HCT116 (cell line): ENCODE data around the gene DLG2. TPM values are rescaled to one million over a fixed set of nuclear protein-coding genes. Genes with fewer than 3 reads are reported as not detected.

Source experiments
- ATAC-seq: fragments of 200-7000 bp; cut with Tn5 transposase; 2 replicates; pipeline ENCODE4 v1.9.1; 2020; ENCODE audit warnings: mild to moderate bottlenecking, moderate library complexity
- BruUV-seq: library from RNA; stranded (reverse); fragments of 400-500 nt; replicated peaks from 2 replicates; lab custom pipeline; 2021; lab: Mats Ljungman, UMichigan
- CTCF ChIA-PET: fragments of 300-600 bp; sonication (Branson Sonifier 250); formaldehyde crosslinking; loops from one replicate; lab custom pipeline; 2021; ENCODE audit warnings: antibody characterized with exemption; lab: Charles Lee
- POLR2A ChIA-PET: fragments of 300-600, 350-600 bp; sonication (Branson Sonifier 250); formaldehyde crosslinking; loops from one replicate; lab custom pipeline; 2021; ENCODE audit warnings: antibody characterized with exemption; lab: Charles Lee
- RAD21 ChIA-PET, 2 experiments: fragments of 300-600 bp; sonication (Branson Sonifier 250); formaldehyde crosslinking; loops; one replicate each; lab custom pipeline; 2023; ENCODE audit warnings: low total read pairs in 2 of 2; ENCODE audit not compliant: uncharacterized antibody in 2 of 2, unreplicated experiment in 2 of 2, low non-redundant PET in 1 of 2; lab: Charles Lee
- DNase-seq: peaks from one replicate; pipeline ENCODE4 v3.0.0-alpha.2; 2010; ENCODE audit warnings: low read depth, low spot score
- H2AFZ ChIP-seq: fragments of 200-600 bp; shearing (Covaris generic), sonication (generic); 2 replicates; pipeline ENCODE4 v1.6.1; 2017; ENCODE audit warnings: low read depth, mixed run types, mixed read lengths, antibody characterized with exemption, low read length; ENCODE audit not compliant: poor library complexity, severe bottlenecking
- H3K27ac ChIP-seq: 2 replicates; pipeline ENCODE4 v1.5.1; 2012; ENCODE audit warnings: low read depth, low read length
- H3K27me3 ChIP-seq: fragments of 200-600 bp; sonication (generic); 2 replicates; pipeline ENCODE4 v1.6.1; 2016; ENCODE audit warnings: mixed run types, low read length, mixed read lengths; ENCODE audit not compliant: insufficient read depth
- H3K36me3 ChIP-seq, 2 experiments: fragments of 200-500 bp in 1 of 2; fragments of 200-600 bp in 1 of 2; sonication (Bioruptor generic) in 1 of 2; sonication (generic) in 1 of 2; 2 replicates each; pipeline versions ENCODE4 v1.5.1 to v1.6.1; 2014 to 2016; ENCODE audit warnings: low read length in 2 of 2, inconsistent platforms in 1 of 2, mixed read lengths in 1 of 2, mixed run types in 1 of 2; ENCODE audit not compliant: insufficient read depth in 2 of 2, control insufficient read depth in 1 of 2
- H3K4me1 ChIP-seq, 2 experiments: fragments of 200-600 bp in 1 of 2; sonication (generic) in 1 of 2; 2 replicates each; pipeline versions ENCODE4 v1.5.1 to v1.6.1; 2012 to 2017; ENCODE audit warnings: low read length in 2 of 2, inconsistent platforms in 1 of 2, mild to moderate bottlenecking in 1 of 2, mixed read lengths in 1 of 2, mixed run types in 1 of 2, moderate library complexity in 1 of 2; ENCODE audit not compliant: insufficient read depth in 2 of 2, control insufficient read depth in 1 of 2
- H3K4me2 ChIP-seq: fragments of 200-600 bp; sonication (generic); 2 replicates; pipeline ENCODE4 v1.6.1; 2017; ENCODE audit warnings: mixed run types, low read length, mixed read lengths
- H3K4me3 ChIP-seq, 2 experiments: fragments of 200-600 bp in 1 of 2; sonication (generic) in 1 of 2; replicated peaks in 1 of 2; 2 replicates each; pipeline ENCODE4 v1.5.1; 2011 to 2016; ENCODE audit warnings: low read length in 2 of 2, control low read depth in 1 of 2, low read depth in 1 of 2, mild to moderate bottlenecking in 1 of 2, mixed read lengths in 1 of 2, mixed run types in 1 of 2
- H3K79me2 ChIP-seq: fragments of 200-600 bp; sonication (generic); 2 replicates; pipeline ENCODE4 v1.6.1; 2017; ENCODE audit warnings: mild to moderate bottlenecking, mixed run types, low read length, moderate library complexity, mixed read lengths; ENCODE audit not compliant: insufficient read depth
- H3K9ac ChIP-seq: fragments of 200-600 bp; sonication (generic); 2 replicates; pipeline ENCODE4 v1.6.1; 2016; ENCODE audit warnings: low read length, mixed read lengths
- H3K9me2 ChIP-seq: fragments of 200-600 bp; sonication (generic), shearing (Covaris generic); 2 replicates; pipeline ENCODE4 v1.6.1; 2017; ENCODE audit warnings: mixed run types, mild to moderate bottlenecking, moderate library complexity; ENCODE audit not compliant: insufficient read depth
- H3K9me3 ChIP-seq, 2 experiments: fragments of 200-500 bp in 1 of 2; fragments of 200-600 bp in 1 of 2; sonication (Bioruptor generic) in 1 of 2; sonication (generic) in 1 of 2; 2 replicates each; pipeline ENCODE4 v1.6.1; 2014 to 2017; ENCODE audit warnings: low read length in 2 of 2, mixed read lengths in 2 of 2, inconsistent platforms in 1 of 2, low read depth in 1 of 2, mild to moderate bottlenecking in 1 of 2, mixed run types in 1 of 2, moderate library complexity in 1 of 2; ENCODE audit not compliant: control insufficient read depth in 1 of 2, insufficient read depth in 1 of 2
- H4K20me1 ChIP-seq: fragments of 200-600 bp; sonication (generic), shearing (Covaris generic); 2 replicates; pipeline ENCODE4 v1.6.1; 2017; ENCODE audit warnings: mixed run types, mild to moderate bottlenecking, moderate library complexity; ENCODE audit not compliant: insufficient read depth
- CBX3 ChIP-seq: IDR thresholded peaks from 2 replicates; pipeline ENCODE4 v1.6.1; 2012; ENCODE audit warnings: low read depth
- CEBPB ChIP-seq: IDR thresholded peaks from 2 replicates; pipeline ENCODE4 v1.6.1; 2012; ENCODE audit warnings: low read depth
- CTCF ChIP-seq, 3 experiments: fragments of 200-600 bp in 1 of 3; sonication (generic) in 1 of 3; IDR thresholded peaks in 2 of 3; conservative IDR thresholded peaks in 1 of 3; 2 replicates each; pipeline ENCODE4 v1.5.1; 2012 to 2017; ENCODE audit warnings: low read depth in 2 of 3, low read length in 2 of 3, antibody characterized with exemption in 1 of 3, borderline replicate concordance in 1 of 3, control low read depth in 1 of 3, mild to moderate bottlenecking in 1 of 3, mixed read lengths in 1 of 3, mixed run types in 1 of 3, moderate library complexity in 1 of 3; ENCODE audit not compliant: insufficient read depth in 1 of 3
- EGR1 ChIP-seq: IDR thresholded peaks from 2 replicates; pipeline ENCODE4 v1.6.1; 2012; ENCODE audit warnings: low read depth
- ELF1 ChIP-seq: IDR thresholded peaks from 2 replicates; pipeline ENCODE4 v1.6.1; 2012; ENCODE audit warnings: low read depth, borderline replicate concordance
- MAX ChIP-seq: IDR thresholded peaks from 2 replicates; pipeline ENCODE4 v1.6.1; 2012
- POLR2A ChIP-seq: IDR thresholded peaks from 2 replicates; pipeline ENCODE4 v1.7.0; 2011; ENCODE audit warnings: borderline replicate concordance; ENCODE audit not compliant: insufficient read depth, insufficient read length; ENCODE audit errors: extremely low read depth
- RAD21 ChIP-seq: IDR thresholded peaks from 2 replicates; pipeline ENCODE4 v1.6.1; 2012; ENCODE audit warnings: low read depth, mild to moderate bottlenecking
- SP1 ChIP-seq: IDR thresholded peaks from 2 replicates; pipeline ENCODE4 v1.6.1; 2012; ENCODE audit warnings: low read depth
- SRF ChIP-seq: IDR thresholded peaks from 2 replicates; pipeline ENCODE4 v1.6.1; 2012; ENCODE audit warnings: low read depth
- YY1 ChIP-seq: IDR thresholded peaks from 2 replicates; pipeline ENCODE4 v1.6.1; 2011; ENCODE audit warnings: low read length, low read depth, moderate library complexity, mild to moderate bottlenecking; ENCODE audit not compliant: insufficient replicate concordance; ENCODE audit errors: extremely low read depth
- ZBTB33 ChIP-seq: IDR thresholded peaks from 2 replicates; pipeline ENCODE4 v1.6.1; 2011; ENCODE audit warnings: mild to moderate bottlenecking, low read length, moderate library complexity; ENCODE audit not compliant: insufficient replicate concordance; ENCODE audit errors: extremely low read depth
- ZFX ChIP-seq: fragments of 450-650 bp; IDR thresholded peaks from 2 replicates; pipeline ENCODE4 v1.6.1; 2017
- intact Hi-C: fragments of 100-400 bp; cut with micrococcal nuclease; formaldehyde crosslinking; loops from 2 replicates; pipeline ENCODE4 v1.10.0; 2022
- total RNA-seq: library from RNA; stranded (reverse); gene quantifications from one replicate; pipeline ENCODE4 v1.2.1, GENCODE V29; 2021; ENCODE audit not compliant: unreplicated experiment

Gene DLG2
- total RNA-seq, 1 experiment from 2014 or later = 2.4 TPM

- DNase-seq (no peak), ATAC-seq (no peak)
These were observed 1862.5 kb downstream of the DLG2 start for GRCh38 chr11:83764643-83765042.

GRCh38 chr11:83760932-83761331, 1866.2 kb downstream of the DLG2 start:
- ChIA-PET RAD21 (no interaction called here), POLR2A (no interaction called here), CTCF (no interaction called here)
- Histone ChIP-seq H3K9me2 (no peaks in the 10 kb centered on the region), H3K27ac (no peak overlapping the region), H3K9me3 (no peaks in the 10 kb centered on the region), H3K36me3 (no peaks in the 10 kb centered on the region), H3K4me1 (no peaks in the 10 kb centered on the region), H3K4me2 (no peak overlapping the region), H3K9ac (no peak overlapping the region), H3K79me2 (no peaks in the 10 kb centered on the region), H3K27me3 (peaks cover 9% of the 10 kb centered on the region), H3K4me3 (no peak overlapping the region), H4K20me1 (no peaks in the 10 kb centered on the region), H2AFZ (no peak overlapping the region)
- intact Hi-C loops = no loop called here
- BruUV-seq = no TSS peak
- DNase-seq (no peak), ATAC-seq (no peak)
- TF ChIP-seq MAX = no peak
- TF ChIP-seq RAD21 = no peak
- TF ChIP-seq EGR1 = no peak
- no peak for TF ChIP-seq SP1
- TF ChIP-seq YY1 = no peak
- TF ChIP-seq CTCF (IDR thresholded peaks at IDR 0.05 in 2 of 3, conservative IDR thresholded peaks at IDR 0.05 in 1 of 3; ENCODE audit: borderline replicate concordance in 1 of 3, insufficient read depth in 1 of 3, low read depth in 2 of 3, low read length in 2 of 3) = no peak
- no peak for TF ChIP-seq ZFX
- no peak for TF ChIP-seq ELF1
- TF ChIP-seq SRF = no peak
- TF ChIP-seq CBX3 = no peak
- TF ChIP-seq POLR2A = no peak
- TF ChIP-seq CEBPB = no peak
- TF ChIP-seq ZBTB33 = no peak

More at GRCh38 chr11:83764643-83765042, 1862.5 kb downstream of the DLG2 start:
- no peak overlapping the region for H3K4me2 ChIP-seq
- TF ChIP-seq RAD21 = no peak
- TF ChIP-seq CBX3 = no peak
- no peak overlapping the region for H3K4me3 ChIP-seq
- peaks cover 5% of the 10 kb centered on the region; the same call in 1 of the 2 replicates for H3K27me3 ChIP-seq
- no peak overlapping the region for H3K9ac ChIP-seq
- H3K79me2 ChIP-seq = no peaks in the 10 kb centered on the region
- ChIA-PET POLR2A (no interaction called here), RAD21 (no interaction called here), CTCF (no interaction called here)
- no peak overlapping the region for H3K27ac ChIP-seq
- BruUV-seq = no TSS peak
- no peaks in the 10 kb centered on the region for H3K9me2 ChIP-seq
- H3K4me1 ChIP-seq = no peaks in the 10 kb centered on the region
- H4K20me1 ChIP-seq = no peaks in the 10 kb centered on the region
- no peak overlapping the region for H2AFZ ChIP-seq
- H3K9me3 ChIP-seq = no peaks in the 10 kb centered on the region
- intact Hi-C loops = no loop called here
- no peaks in the 10 kb centered on the region for H3K36me3 ChIP-seq
